Activated CD4-positive, CD25-positive, alpha-beta regulatory T cell treated with anti-CD3 and anti-CD28 coated beads, Interleukin-2, amount 50 U/mL, for 16 hours (primary cell): ENCODE measurements around the gene PPP1R16B.

Experiments used
- DNase-seq: peaks from one replicate; pipeline ENCODE4 v3.0.0-alpha.2; 2020; ENCODE audit warnings: low read depth, low spot score

PPP1R16B gene

GRCh38 chr20:38825901-38826625 is 20.6 kb downstream of the PPP1R16B start:
- DNase-seq = no peak

- no peak for DNase-seq
These were observed 22.3 kb downstream of the PPP1R16B start for GRCh38 chr20:38827770-38828281.

- DNase-seq = no peak
These were observed 23.2 kb downstream of the PPP1R16B start for GRCh38 chr20:38828514-38829295.

GRCh38 chr20:38829296-38829875 is 23.9 kb downstream of the PPP1R16B start:
- no peak for DNase-seq

- DNase-seq = no peak
These were observed 24.9 kb downstream of the PPP1R16B start for GRCh38 chr20:38830356-38830755.

- DNase-seq = no peak
These were observed 25.7 kb downstream of the PPP1R16B start for GRCh38 chr20:38831049-38831691.

GRCh38 chr20:38831995-38832620 is 26.6 kb downstream of the PPP1R16B start:
- no peak for DNase-seq

- no peak for DNase-seq
These were observed 27.8 kb downstream of the PPP1R16B start for GRCh38 chr20:38833154-38833856.

- DNase-seq = no peak
These were observed 28.3 kb downstream of the PPP1R16B start for GRCh38 chr20:38833857-38834164.

- no peak for DNase-seq
These were observed 29.4 kb downstream of the PPP1R16B start for GRCh38 chr20:38834868-38835267.

- DNase-seq = no peak
These were observed 30.3 kb downstream of the PPP1R16B start for GRCh38 chr20:38835792-38836191.

- no peak for DNase-seq
These were observed 31.5 kb downstream of the PPP1R16B start for GRCh38 chr20:38836991-38837390.

GRCh38 chr20:38838326-38838725 is 32.8 kb downstream of the PPP1R16B start:
- DNase-seq = no peak

- no peak for DNase-seq
These were observed 34.1 kb downstream of the PPP1R16B start for GRCh38 chr20:38839563-38839962.

- DNase-seq = no peak
These were observed 34.8 kb downstream of the PPP1R16B start for GRCh38 chr20:38840053-38840893.

- DNase-seq = no peak
These were observed 35.5 kb downstream of the PPP1R16B start for GRCh38 chr20:38840894-38841470.

GRCh38 chr20:38841570-38841969 is 36.1 kb downstream of the PPP1R16B start:
- no peak for DNase-seq

- DNase-seq = no peak
These were observed 36.5 kb downstream of the PPP1R16B start for GRCh38 chr20:38842026-38842425.

GRCh38 chr20:38842558-38842981 is 37.1 kb downstream of the PPP1R16B start:
- DNase-seq = peak; percentile 40

- DNase-seq = peak; percentile 8
These were observed 37.8 kb downstream of the PPP1R16B start for GRCh38 chr20:38843346-38843745.
